OCI-LY3 (cell line): ENCODE measurements around the gene NMRK1.

Source experiments
- H2AFZ ChIP-seq: fragments of 200-600, 300-600 bp; shearing (Covaris generic); 2 replicates; pipeline ENCODE4 v1.6.0; 2014; ENCODE audit warnings: antibody characterized with exemption, low read depth, low read length
- H3K27ac ChIP-seq: fragments of 200-600, 300-600 bp; sonication (generic); 2 replicates; pipeline ENCODE4 v1.5.1; 2014; ENCODE audit warnings: mild to moderate bottlenecking, low read length, moderate library complexity, mixed read lengths
- H3K27me3 ChIP-seq: fragments of 200-600, 300-600 bp; sonication (generic); 2 replicates; pipeline ENCODE4 v1.6.1; 2014; ENCODE audit warnings: low read depth, low read length, mixed read lengths
- H3K36me3 ChIP-seq: fragments of 200-600, 300-600 bp; sonication (generic); replicated peaks from 2 replicates; pipeline ENCODE3; 2014; ENCODE audit warnings: low read depth, low read length, mixed read lengths
- H3K4me1 ChIP-seq: fragments of 300-600, 200-600 bp; sonication (generic); 2 replicates; pipeline ENCODE4 v1.6.1; 2014; ENCODE audit warnings: low read length, mixed read lengths
- H3K4me2 ChIP-seq: fragments of 200-600, 300-600 bp; sonication (generic); 2 replicates; pipeline ENCODE4 v1.6.1; 2014; ENCODE audit warnings: low read length, mixed read lengths
- H3K4me3 ChIP-seq: fragments of 300-600, 200-600 bp; sonication (generic); 2 replicates; pipeline ENCODE4 v1.5.1; 2014; ENCODE audit warnings: antibody characterized with exemption, mild to moderate bottlenecking, low read length, moderate library complexity
- H3K79me2 ChIP-seq: fragments of 300-600, 200-600 bp; shearing (Covaris generic); 2 replicates; pipeline ENCODE4 v1.6.1; 2014; ENCODE audit warnings: mild to moderate bottlenecking, low read length, mixed read lengths
- H3K9ac ChIP-seq: fragments of 300-600, 200-600 bp; shearing (Covaris generic); 2 replicates; pipeline ENCODE4 v1.6.0; 2014; ENCODE audit warnings: mild to moderate bottlenecking, low read length, moderate library complexity
- H3K9me3 ChIP-seq: fragments of 200-600, 300-600 bp; shearing (Covaris generic); 2 replicates; pipeline ENCODE4 v1.6.1; 2014; ENCODE audit warnings: low read length, mixed read lengths; ENCODE audit not compliant: insufficient read depth
- H4K20me1 ChIP-seq: fragments of 200-600, 300-600 bp; sonication (generic); 2 replicates; pipeline ENCODE4 v1.6.1; 2016; ENCODE audit warnings: low read length, mixed read lengths; ENCODE audit not compliant: insufficient read depth
- CTCF ChIP-seq: fragments of 200-600, 300-600 bp; sonication (generic); IDR thresholded peaks from 2 replicates; pipeline ENCODE4 v1.5.1; 2014; ENCODE audit warnings: antibody characterized with exemption, low read length, low read depth
- EZH2phosphoT487 ChIP-seq: fragments of 200-600 bp; shearing (Covaris generic); IDR thresholded peaks from 2 replicates; pipeline ENCODE4 v1.6.1; 2018; ENCODE audit warnings: antibody characterized with exemption, mixed run types, low read depth

NMRK1 gene

GRCh38 chr9:75123696-75124095, 35.7 kb upstream of the NMRK1 start:
- Histone ChIP-seq H3K9ac (no peak overlapping the region), H3K79me2 (no peaks in the 10 kb centered on the region), H3K4me3 (no peak overlapping the region), H3K27ac (no peak overlapping the region), H4K20me1 (no peaks in the 10 kb centered on the region), H3K9me3 (no peaks in the 10 kb centered on the region), H3K4me1 (no peaks in the 10 kb centered on the region), H3K36me3 (no peaks in the 10 kb centered on the region), H3K4me2 (no peak overlapping the region), H3K27me3 (no peaks in the 10 kb centered on the region), H2AFZ (no peak overlapping the region)
- no peak for TF ChIP-seq CTCF
- TF ChIP-seq EZH2phosphoT487, result no peak

- H3K36me3 ChIP-seq, result no peaks in the 10 kb centered on the region
- H3K27me3 ChIP-seq, result no peaks in the 10 kb centered on the region
- no peak overlapping the region for H3K27ac ChIP-seq
- no peaks in the 10 kb centered on the region for H3K79me2 ChIP-seq
- no peaks in the 10 kb centered on the region for H4K20me1 ChIP-seq
- H3K4me1 ChIP-seq, result no peaks in the 10 kb centered on the region
- no peak overlapping the region for H3K4me2 ChIP-seq
- no peak overlapping the region for H2AFZ ChIP-seq
- H3K4me3 ChIP-seq, result no peak overlapping the region
- no peaks in the 10 kb centered on the region for H3K9me3 ChIP-seq
- no peak for TF ChIP-seq EZH2phosphoT487
- no peak for TF ChIP-seq CTCF
- no peak overlapping the region for H3K9ac ChIP-seq
Measured at GRCh38 chr9:75121914-75122558, 34.1 kb upstream of the NMRK1 start.

GRCh38 chr9:75120686-75121085, 32.7 kb upstream of the NMRK1 start:
- no peaks in the 10 kb centered on the region for H3K36me3 ChIP-seq
- no peaks in the 10 kb centered on the region for H4K20me1 ChIP-seq
- H3K27me3 ChIP-seq, result no peaks in the 10 kb centered on the region
- H3K9me3 ChIP-seq, result no peaks in the 10 kb centered on the region
- H3K79me2 ChIP-seq, result no peaks in the 10 kb centered on the region
- H3K9ac ChIP-seq, result no peak overlapping the region
- H3K4me2 ChIP-seq, result no peak overlapping the region
- H3K27ac ChIP-seq, result no peak overlapping the region
- TF ChIP-seq CTCF (no peak), EZH2phosphoT487 (no peak)
- no peak overlapping the region for H3K4me3 ChIP-seq
- H2AFZ ChIP-seq, result no peak overlapping the region
- no peaks in the 10 kb centered on the region for H3K4me1 ChIP-seq

GRCh38 chr9:75117564-75117963, 29.6 kb upstream of the NMRK1 start:
- H3K27me3 ChIP-seq, result no peaks in the 10 kb centered on the region
- no peak overlapping the region for H3K27ac ChIP-seq
- H4K20me1 ChIP-seq, result no peaks in the 10 kb centered on the region
- no peak overlapping the region for H3K9ac ChIP-seq
- no peak for TF ChIP-seq CTCF
- no peak for TF ChIP-seq EZH2phosphoT487
- H3K4me1 ChIP-seq, result no peaks in the 10 kb centered on the region
- H3K4me2 ChIP-seq, result no peak overlapping the region
- no peaks in the 10 kb centered on the region for H3K9me3 ChIP-seq
- H2AFZ ChIP-seq, result no peak overlapping the region
- H3K36me3 ChIP-seq, result no peaks in the 10 kb centered on the region
- H3K4me3 ChIP-seq, result no peak overlapping the region
- no peaks in the 10 kb centered on the region for H3K79me2 ChIP-seq
